Testis (tissue), 2 donors: ENCODE data around the gene SETD1A.

Experiments
- CTCF ChIP-seq, 3 experiments: fragments of 450-650 bp in 2 of 3; fragments of 200-600 bp in 1 of 3; sonication (generic) in 1 of 3; IDR thresholded peaks; one replicate each; pipeline ENCODE4 v1.5.1; 2016 to 2019; ENCODE audit warnings: antibody characterized with exemption in 3 of 3, mild to moderate bottlenecking in 2 of 3, moderate library complexity in 1 of 3
- POLR2A ChIP-seq: fragments of 450-650 bp; IDR thresholded peaks from one replicate; pipeline ENCODE4 v1.6.1; 2017; ENCODE audit warnings: antibody characterized with exemption, mild to moderate bottlenecking, moderate library complexity

DNA sequence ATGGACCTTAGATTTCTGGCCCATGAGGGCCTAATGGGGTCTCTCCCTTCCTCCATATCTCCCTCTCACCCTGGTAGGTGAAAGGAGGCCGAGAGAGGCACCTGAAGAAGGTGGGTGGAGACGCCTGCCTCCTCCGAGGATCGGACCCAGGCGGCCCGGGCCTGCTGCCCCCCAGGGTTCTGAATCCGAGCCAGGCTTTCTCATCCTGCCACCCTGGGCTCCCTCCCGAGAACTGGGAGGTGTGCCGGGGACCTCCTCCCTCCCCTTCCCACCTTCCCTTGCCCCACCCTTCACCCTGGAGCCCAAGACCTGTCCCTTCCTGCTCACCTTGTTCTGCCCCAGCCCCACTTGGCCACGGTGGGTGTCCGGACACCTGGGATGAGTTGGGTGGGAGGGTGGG, 29.2 kb upstream of the SETD1A start:
- no peak for TF ChIP-seq CTCF (IDR thresholded peaks at IDR 0.05)
- TF ChIP-seq POLR2A, result no peak
